ENCODE measurements around the gene EGFL8.
A peak's percentile ranks its signal among the peaks of the same experiment; 100 is the strongest.
"Not testable (repeated sequence)": the region's sequence is repeated elsewhere in the genome, so short reads cannot be mapped to it uniquely, and the experiment has no call there.

Gene EGFL8

GRCh38 chr6:32164295-32164694 is at the start of gene EGFL8:
Gene EGFL8 (plus strand): TSS chr6:32164595. CDS start chr6:32166166, 1,571 bp downstream.
- no peak for DNase-seq

DNA sequence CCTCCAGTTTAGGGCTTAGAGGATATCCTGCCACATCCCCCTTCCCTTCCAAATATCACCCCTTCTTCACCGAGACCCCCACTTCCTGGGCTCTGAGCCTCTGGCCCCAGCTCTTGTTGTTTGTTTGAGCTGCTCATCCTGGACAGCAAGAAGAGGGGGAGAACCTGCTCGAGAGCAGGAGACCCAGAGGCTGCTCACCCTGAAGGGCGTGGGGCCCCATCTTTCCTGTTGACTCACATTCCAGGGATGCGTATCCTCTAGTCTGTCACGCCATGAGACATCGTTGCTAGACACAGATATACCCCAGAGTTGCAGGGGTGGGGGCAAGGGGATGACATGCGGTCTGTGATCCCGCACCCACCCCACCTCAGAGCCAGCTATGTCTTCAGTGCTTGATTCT is 49.6 kb upstream of the EGFL8 start:
- DNase-seq, result no peak

DNA sequence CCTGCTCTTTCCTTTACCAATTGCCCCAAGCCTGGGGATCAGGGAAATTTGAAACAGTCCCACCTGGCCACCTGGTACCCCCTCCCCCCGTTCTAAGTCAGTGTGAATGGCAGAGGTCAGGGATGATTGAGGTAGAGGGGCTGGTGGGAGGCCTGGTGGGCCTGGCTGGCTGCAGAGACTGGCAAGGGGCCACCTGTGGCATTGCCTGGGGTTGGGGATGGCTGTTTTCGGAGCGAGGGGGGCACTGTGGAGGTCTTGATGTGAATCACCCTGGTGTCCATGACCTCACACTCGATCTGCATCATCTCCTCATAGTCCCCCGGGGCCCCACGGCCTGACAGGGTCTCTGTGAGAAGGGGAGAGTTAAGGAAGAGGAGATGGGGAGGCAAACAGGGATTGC is 48.8 kb upstream of the EGFL8 start:
- DNase-seq, result no peak

DNA sequence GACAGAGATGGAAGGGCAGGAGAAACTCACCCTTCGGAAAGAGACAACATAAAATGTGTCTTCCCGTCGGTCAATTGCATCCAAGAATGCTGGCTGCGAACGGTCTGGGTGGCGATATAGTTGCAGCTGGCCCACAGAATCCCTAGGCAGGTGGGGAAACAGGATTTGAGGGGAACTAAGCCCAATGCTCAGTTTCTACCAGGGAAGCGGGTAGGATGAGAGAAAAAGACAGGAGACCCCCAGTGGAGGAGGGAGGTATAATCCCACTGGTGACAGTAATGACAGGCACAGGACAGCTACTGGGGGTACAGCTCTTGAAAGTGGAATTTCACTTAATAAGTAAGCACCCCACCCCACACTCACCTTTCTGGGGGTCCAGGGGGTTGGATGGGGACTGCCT is 47.7 kb upstream of the EGFL8 start:
- DNase-seq, result no peak

DNA sequence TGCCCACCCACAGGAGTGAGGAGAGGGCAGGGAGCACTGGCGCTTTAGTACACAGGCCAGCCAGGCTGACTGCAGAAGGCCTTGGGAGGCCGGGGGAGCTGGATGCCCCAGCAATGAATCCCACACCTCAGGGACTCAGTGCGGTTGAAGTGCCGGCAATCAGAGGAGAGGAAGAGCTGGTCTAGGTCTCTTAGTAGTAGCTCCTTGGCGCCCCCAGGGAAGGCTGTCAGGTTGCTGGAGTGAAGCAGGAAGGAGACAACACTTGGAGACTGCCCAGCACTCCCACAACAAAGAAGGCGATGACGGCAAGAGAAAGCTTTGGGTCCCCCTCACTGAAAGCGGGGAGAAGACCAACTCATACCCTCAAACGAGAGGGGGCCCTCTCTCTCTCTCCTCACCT is 46.9 kb upstream of the EGFL8 start:
- DNase-seq, result no peak

- peak; percentile 9 for DNase-seq
Observed at GRCh38 chr6:32118782-32119628, 45.4 kb upstream of the EGFL8 start.

DNA sequence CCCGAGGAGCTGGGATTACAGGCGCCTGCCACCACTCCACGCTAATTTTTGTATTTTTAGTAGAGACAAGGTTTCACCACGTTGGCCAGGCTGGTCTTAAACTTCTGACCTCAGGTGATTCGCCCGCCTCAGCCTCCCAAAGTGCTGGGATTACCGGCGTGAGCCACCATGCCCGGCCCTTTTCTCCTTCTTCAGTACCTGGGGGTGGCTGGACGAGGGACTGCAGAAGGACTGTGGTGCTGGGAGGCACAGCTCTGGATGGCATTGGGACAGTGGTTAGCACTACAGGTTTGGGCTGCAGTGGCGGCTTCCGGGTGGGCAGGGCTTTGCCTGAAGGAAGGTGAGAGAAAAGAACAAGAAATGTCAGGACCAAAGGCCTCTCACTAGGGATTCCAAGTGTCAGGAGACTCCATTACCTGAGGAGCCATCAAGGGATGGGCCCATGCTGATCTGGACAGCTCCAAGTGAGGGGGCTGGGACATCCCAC is 43.8 kb upstream of the EGFL8 start:
- DNase-seq, result no peak

DNA sequence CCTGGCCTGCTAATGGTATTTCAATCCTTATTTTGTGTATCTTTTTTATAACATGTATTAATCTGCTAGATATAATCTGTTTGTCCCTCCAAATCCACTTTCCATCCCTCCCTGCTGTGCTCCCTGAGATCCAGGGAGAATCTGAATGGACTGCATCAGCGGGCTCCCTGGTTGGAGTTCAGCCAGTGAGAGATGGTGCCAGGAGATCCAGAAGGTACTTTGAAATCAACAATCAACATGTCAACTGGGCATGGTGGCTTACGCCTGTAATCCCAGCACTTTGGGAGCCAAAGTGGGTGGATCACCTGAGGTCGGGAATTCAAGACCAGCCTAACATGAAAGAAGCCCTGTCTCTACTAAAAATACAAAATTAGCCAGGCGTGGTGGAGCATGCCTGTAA is 40.7 kb upstream of the EGFL8 start:
- DNase-seq, result no peak

- no peak for DNase-seq
Observed at GRCh38 chr6:32126880-32127279, 37.5 kb upstream of the EGFL8 start.

DNA sequence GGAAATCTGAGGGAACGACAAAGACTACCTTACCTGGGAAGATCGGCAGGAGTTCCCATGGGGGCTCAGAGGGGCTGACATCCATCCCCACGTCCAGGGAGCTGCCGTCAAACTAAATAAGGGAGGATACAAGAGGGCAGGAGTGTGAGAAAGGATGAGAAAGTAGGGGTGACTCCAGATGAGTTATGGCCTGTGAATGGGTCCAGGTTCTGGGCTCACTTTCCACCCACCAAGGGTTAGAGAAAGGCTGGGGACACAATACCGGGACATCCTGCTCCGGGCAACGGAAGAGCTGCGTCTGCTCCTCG is 37.0 kb upstream of the EGFL8 start:
- no peak for DNase-seq

DNA sequence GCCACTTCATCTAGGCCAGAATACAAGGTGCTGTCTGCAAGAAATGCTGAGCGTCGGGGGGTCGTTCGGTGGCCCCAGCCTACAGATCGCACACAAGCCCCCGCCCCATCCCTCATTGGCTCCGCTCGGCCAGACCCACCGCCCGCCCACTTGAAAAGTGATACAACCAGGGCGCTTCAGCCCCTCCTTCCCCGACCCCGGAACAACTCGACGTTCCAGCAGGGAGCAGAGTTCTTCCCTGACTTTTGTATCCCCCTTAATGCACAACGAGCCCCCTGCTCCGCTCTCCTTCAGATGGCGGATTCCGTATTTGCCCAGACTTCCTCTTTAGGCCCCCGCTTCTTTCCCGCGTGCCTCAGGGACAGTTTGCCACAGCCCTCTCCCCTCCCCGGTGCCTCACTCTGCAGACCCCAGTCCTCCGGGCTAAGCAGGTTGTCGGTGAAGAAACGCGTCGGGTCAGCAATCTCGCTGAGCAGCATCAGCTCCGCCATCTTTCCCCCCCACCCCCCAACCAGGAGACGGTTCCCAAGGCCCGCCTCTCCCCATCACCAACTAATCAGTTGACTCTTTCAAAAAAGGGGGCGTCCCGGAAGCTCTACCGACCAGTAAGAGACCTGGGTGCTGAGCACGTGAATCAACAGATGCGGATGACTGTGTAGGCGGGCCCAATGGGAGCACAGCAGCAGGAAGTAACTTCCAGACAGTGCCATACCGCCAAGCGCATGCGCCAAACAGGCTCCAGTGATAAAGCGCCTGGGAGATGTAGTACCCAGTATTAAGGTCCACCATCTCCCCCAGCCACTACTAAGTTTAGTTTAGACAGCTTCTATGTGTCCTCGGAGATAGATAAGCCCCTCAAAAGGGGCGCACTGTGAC is 36.4 kb upstream of the EGFL8 start, which contains the start of gene ATF6B:
Gene ATF6B (minus strand): TSS at position 530 of the 876 bp plus-strand sequence. CDS start 39 bp downstream, at position 491.
- peak; percentile 80 for DNase-seq

DNA sequence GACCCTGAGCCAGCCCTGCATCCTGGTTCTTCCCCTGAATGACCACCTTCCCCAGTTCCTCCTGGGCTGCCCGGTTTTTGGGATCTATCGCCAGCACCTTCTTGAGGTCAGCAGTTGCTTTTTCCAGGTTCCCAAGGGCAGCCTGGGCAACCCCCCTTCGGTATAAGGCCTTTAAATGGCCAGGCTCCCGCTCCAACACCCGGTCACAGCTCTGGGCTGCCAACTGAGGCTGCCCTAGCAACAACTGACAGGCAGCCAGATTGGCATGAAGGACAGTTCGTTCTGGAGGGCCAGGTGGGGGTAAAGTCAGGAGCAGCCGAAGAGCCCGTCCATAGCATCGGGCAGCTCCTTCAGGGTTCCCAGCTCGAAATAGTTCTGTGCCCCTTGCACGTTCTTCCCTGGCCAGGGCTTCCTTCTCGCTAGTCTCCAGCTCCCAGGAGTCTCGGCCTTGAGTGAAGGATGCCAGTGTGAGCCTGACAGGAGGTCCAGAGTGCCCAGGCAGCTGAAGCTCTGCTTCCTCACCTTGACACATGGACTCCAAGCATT is 35.6 kb upstream of the EGFL8 start:
- DNase-seq, result no peak

- DNase-seq, result no peak
Observed at GRCh38 chr6:32129297-32130088, 34.9 kb upstream of the EGFL8 start.

DNA sequence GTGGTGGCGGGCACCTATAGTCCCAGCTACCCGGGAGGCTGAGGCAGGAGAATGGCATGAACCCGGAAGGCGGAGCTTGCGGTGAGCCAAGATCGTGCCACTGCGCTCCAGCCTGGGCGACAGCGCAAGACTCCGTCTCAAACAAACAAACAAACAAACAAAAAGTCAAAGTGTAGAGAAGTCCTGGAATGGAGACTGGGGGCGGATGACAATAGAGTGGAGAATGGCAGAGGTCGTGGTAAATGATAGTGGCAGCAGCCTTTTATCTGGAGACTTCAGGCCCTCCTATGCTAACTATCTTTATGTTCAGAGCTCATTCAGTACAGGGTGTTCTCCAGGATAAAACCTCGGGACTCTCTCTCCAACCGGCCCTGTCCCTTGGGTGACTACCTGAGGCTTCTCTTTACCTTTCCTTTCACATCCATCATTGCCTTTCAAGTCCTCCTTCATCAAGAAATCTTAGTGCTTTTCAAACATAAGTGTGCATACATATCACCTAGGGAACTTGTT is 32.9 kb upstream of the EGFL8 start:
- DNase-seq, result no peak

DNA sequence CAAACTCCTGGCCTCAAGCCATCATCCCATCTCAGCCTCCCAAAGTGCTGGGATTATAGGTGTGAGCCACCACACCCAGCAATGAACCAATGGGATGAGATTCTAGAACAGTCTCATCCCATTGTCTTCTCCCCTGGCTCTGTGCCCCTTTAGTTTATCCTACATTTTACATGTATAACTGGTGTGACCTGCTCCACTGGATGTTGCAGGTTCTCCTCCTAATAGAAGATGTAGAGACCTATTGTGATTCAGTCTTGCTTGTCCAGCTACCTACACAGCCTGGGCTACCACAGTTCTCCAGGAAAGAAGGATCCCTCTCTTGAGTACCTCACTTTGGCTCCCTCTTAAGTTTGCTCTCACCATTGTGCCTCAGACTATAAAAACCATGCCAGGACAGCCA is 32.3 kb upstream of the EGFL8 start:
- no peak for DNase-seq

- DNase-seq, result no peak
Observed at GRCh38 chr6:32133786-32134185, 30.6 kb upstream of the EGFL8 start.

DNA sequence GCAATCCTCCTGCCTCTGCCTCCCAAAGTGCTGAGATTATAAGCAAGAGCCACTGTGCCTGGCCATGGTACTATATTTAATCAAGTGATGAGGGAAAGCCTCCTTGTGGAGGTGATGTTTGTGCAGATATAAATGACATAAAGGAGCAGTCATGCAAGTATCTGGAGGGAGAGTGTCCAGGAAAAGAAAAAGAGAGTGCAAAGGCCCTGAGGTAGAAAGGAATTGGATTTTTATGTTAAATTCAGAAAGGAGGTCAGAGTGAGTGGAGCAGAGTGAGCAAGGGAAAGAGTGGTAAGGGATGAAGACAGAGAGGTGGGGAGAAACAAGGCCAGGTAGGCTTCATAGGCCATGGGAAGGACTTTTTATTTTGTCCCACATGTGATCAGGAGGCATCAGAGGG is 26.9 kb upstream of the EGFL8 start:
- DNase-seq, result no peak

DNA sequence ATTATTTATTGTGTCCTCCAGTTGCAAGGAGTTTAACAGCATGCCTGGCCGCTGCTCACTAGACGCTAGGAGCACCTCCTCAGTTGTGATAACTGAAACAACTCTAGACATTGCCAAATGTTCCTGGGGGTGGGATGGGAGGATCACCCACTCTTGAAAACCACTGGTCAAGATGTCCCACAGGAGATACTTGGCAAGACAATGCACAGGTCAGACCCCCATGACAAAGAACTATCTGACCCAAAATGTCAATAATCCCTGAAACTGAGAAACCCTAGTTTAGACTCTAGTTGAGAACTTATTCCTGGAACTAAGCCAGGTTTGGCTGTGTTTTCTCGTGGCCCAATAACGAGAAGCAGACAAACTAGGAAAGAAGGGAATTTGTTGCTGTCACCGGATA is 24.8 kb upstream of the EGFL8 start:
- DNase-seq, result no peak

DNA sequence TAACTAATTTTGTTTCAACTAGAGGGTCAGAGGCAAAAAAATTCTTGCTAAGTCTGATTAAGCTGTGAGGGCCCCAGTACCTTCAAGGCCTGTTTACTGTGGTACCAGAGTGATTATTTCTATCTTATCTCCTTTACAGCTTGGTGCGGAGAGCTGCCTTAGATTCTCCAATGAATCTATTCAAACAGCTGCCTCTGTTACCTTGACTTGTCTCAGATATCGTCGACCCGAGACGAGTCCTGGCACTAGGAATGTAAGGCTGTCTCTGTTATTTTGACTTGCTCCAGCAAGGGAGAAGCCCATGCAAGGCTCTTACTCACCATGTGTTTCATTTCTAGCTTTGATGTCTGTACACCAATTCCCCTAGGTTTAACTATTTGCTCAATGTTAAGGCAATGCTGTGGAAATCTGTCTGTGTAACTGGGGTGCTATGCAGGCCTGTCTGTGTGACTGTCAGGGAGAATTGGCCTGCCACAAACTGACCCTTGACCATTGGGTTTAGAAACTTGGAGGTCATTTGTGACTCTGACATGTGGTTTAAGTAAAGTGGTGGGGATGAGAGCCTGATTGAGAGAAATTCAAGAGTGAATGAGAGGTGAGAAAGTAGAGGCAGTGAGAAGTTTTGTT is 23.9 kb upstream of the EGFL8 start:
- DNase-seq, result no peak

- DNase-seq, result not testable (repeated sequence)
Observed at GRCh38 chr6:32144238-32144637, 20.2 kb upstream of the EGFL8 start.

- no peak for DNase-seq
Observed at GRCh38 chr6:32146287-32146686, 18.1 kb upstream of the EGFL8 start.

- DNase-seq, result no peak
Observed at GRCh38 chr6:32146687-32147086, 17.7 kb upstream of the EGFL8 start.
